ENCODE measurements around the gene IFNL4.
A peak's percentile ranks its signal among the peaks of the same experiment; 100 is the strongest.

IFNL4 gene

GRCh38 chr19:39197808-39198207, 50.8 kb downstream of the IFNL4 start:
- Histone ChIP-seq H3K23ac (ENCODE audit: low read length in 2 of 2) (no peak overlapping the region), H3K14ac (ENCODE audit: low read length in 2 of 2) (no peak overlapping the region), H3K4me2 (ENCODE audit: low read length, poor library complexity, severe bottlenecking) (no peak overlapping the region), H2AK5ac (ENCODE audit: low read length, severe bottlenecking) (no peak overlapping the region), H4K8ac (ENCODE audit: low read length) (no peak overlapping the region), H3K18ac (ENCODE audit: low read depth in 1 of 2, low read length in 2 of 2) (no peak overlapping the region), H2BK5ac (ENCODE audit: low read depth, low read length, poor library complexity, severe bottlenecking) (no peak overlapping the region), H4K91ac (ENCODE audit: low read length) (no peak overlapping the region), H2AFZ (ENCODE audit: low read depth, low read length) (no peak overlapping the region), H3K27me3 (ENCODE audit: control insufficient read depth in 1 of 2, insufficient read depth in 1 of 2, low read length in 2 of 2) (peaks cover 62 to 74% of the 10 kb centered on the region in 2 experiments), H3K9me3 (ENCODE audit: control insufficient read depth, low read length) (no peaks in the 10 kb centered on the region), H3K4me3 (ENCODE audit: insufficient read depth in 1 of 2, low read depth in 1 of 2, low read length in 2 of 2) (no peak overlapping the region), H3K4ac (ENCODE audit: low read depth in 1 of 2, low read length in 2 of 2) (no peak overlapping the region), H2BK120ac (ENCODE audit: low read depth, low read length) (no peak overlapping the region), H2BK15ac (ENCODE audit: low read depth, poor library complexity, severe bottlenecking) (no peak overlapping the region), H3K36me3 (ENCODE audit: control insufficient read depth in 1 of 2, insufficient read depth in 2 of 2, low read depth in 1 of 2, low read length in 2 of 2) (no peaks in the 10 kb centered on the region), H3K27ac (ENCODE audit: low read length, poor library complexity, severe bottlenecking) (no peak overlapping the region), H3K4me1 (ENCODE audit: control insufficient read depth, insufficient read depth, low read depth, low read length) (peaks cover 25% of the 10 kb centered on the region), H3K9ac (ENCODE audit: low read length) (no peak overlapping the region), H2BK12ac (ENCODE audit: low read length in 2 of 2) (no peak overlapping the region), H3K79me1 (replicated peaks; ENCODE audit: low read length, poor library complexity, severe bottlenecking) (no peaks in the 10 kb centered on the region)
- DNase-seq, result no peak
- 46% methylated on average over 2 of the region's 5 CpGs for WGBS

- Histone ChIP-seq H3K9me3 (ENCODE audit: control insufficient read depth, low read length) (no peaks in the 10 kb centered on the region), H4K8ac (ENCODE audit: low read length) (no peak within 1 kb of the TSS)
Observed at GRCh38 chr19:39196860-39197562, 51.6 kb downstream of the IFNL4 start, which contains the start of gene NCCRP1. Gene NCCRP1, plus strand, starts transcription at chr19:39196964. Its CDS starts 19 bp downstream, at chr19:39196983.

DNA sequence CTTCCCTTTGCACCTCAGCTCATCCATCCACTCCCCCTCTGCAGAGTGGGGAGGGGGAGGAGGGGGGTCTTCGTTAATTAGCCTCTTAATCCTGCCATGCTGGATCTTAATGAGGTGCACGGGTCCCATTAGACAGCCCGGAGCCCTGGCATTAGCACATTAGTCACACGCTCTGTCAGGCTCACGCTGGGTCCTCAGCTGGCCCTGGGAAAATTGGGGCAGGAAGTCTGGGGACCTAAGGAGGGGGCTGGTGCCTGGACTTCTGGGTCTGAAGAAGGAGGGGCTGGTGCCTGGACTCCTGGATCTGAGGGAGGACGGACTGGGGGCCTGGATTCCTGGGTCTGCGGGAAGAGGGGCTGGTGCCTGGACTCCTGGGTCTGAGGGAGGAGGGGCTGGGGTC, 52.3 kb downstream of the IFNL4 start:
- H3K9me3 ChIP-seq (ENCODE audit: control insufficient read depth, low read length), result no peaks in the 10 kb centered on the region
- 46% methylated on average over 7 of the region's 7 CpGs for WGBS
- no peak overlapping the region for H3K23ac ChIP-seq (ENCODE audit: low read length in 2 of 2)
- H3K4me3 ChIP-seq (ENCODE audit: insufficient read depth in 1 of 2, low read depth in 1 of 2, low read length in 2 of 2), result no peak overlapping the region
- H4K91ac ChIP-seq (ENCODE audit: low read length), result no peak overlapping the region
- no peak overlapping the region for H2AFZ ChIP-seq (ENCODE audit: low read depth, low read length)
- H2AK5ac ChIP-seq (ENCODE audit: low read length, severe bottlenecking), result no peak overlapping the region
- H4K8ac ChIP-seq (ENCODE audit: low read length), result no peak overlapping the region
- H3K27ac ChIP-seq (ENCODE audit: low read length, poor library complexity, severe bottlenecking), result no peak overlapping the region
- H2BK12ac ChIP-seq (ENCODE audit: low read length in 2 of 2), result no peak overlapping the region
- H2BK15ac ChIP-seq (ENCODE audit: low read depth, poor library complexity, severe bottlenecking), result no peak overlapping the region
- H3K79me1 ChIP-seq (replicated peaks; ENCODE audit: low read length, poor library complexity, severe bottlenecking), result no peaks in the 10 kb centered on the region
- H3K4me1 ChIP-seq (ENCODE audit: control insufficient read depth, insufficient read depth, low read depth, low read length), result peaks cover 25% of the 10 kb centered on the region
- no peak overlapping the region for H3K4ac ChIP-seq (ENCODE audit: low read depth in 1 of 2, low read length in 2 of 2)
- H2BK120ac ChIP-seq (ENCODE audit: low read depth, low read length), result no peak overlapping the region
- no peak overlapping the region for H2BK5ac ChIP-seq (ENCODE audit: low read depth, low read length, poor library complexity, severe bottlenecking)
- H3K18ac ChIP-seq (ENCODE audit: low read depth in 1 of 2, low read length in 2 of 2), result no peak overlapping the region
- no peak overlapping the region for H3K4me2 ChIP-seq (ENCODE audit: low read length, poor library complexity, severe bottlenecking)
- DNase-seq, result no peak
- H3K9ac ChIP-seq (ENCODE audit: low read length), result no peak overlapping the region
- H3K27me3 ChIP-seq (ENCODE audit: control insufficient read depth in 1 of 2, insufficient read depth in 1 of 2, low read length in 2 of 2), result peaks cover 56 to 64% of the 10 kb centered on the region in 2 experiments
- no peak overlapping the region for H3K14ac ChIP-seq (ENCODE audit: low read length in 2 of 2)
- no peaks in the 10 kb centered on the region for H3K36me3 ChIP-seq (ENCODE audit: control insufficient read depth in 1 of 2, insufficient read depth in 2 of 2, low read depth in 1 of 2, low read length in 2 of 2)

More at GRCh38 chr19:39196860-39197562, 51.6 kb downstream of the IFNL4 start, which contains the start of gene NCCRP1:
- H3K23ac ChIP-seq (ENCODE audit: low read length in 2 of 2), result peak within 1 kb of the TSS in 1 of 2 experiments; percentile 74
- H2BK5ac ChIP-seq (ENCODE audit: low read depth, low read length, poor library complexity, severe bottlenecking), result no peak within 1 kb of the TSS
- no peak within 1 kb of the TSS for H3K4me3 ChIP-seq (ENCODE audit: insufficient read depth in 1 of 2, low read depth in 1 of 2, low read length in 2 of 2)
- H3K27me3 ChIP-seq (ENCODE audit: control insufficient read depth in 1 of 2, insufficient read depth in 1 of 2, low read length in 2 of 2), result peaks cover 56 to 67% of the 10 kb centered on the region in 2 experiments
- H3K18ac ChIP-seq (ENCODE audit: low read depth in 1 of 2, low read length in 2 of 2), result no peak within 1 kb of the TSS
- H3K14ac ChIP-seq (ENCODE audit: low read length in 2 of 2), result no peak within 1 kb of the TSS
- WGBS, result 8% methylated on average over 37 of the region's 51 CpGs
- H3K4ac ChIP-seq (ENCODE audit: low read depth in 1 of 2, low read length in 2 of 2), result no peak within 1 kb of the TSS
- no peak within 1 kb of the TSS for H2BK15ac ChIP-seq (ENCODE audit: low read depth, poor library complexity, severe bottlenecking)
- H3K79me1 ChIP-seq (replicated peaks; ENCODE audit: low read length, poor library complexity, severe bottlenecking), result no peaks in the 10 kb centered on the region
- H3K9ac ChIP-seq (ENCODE audit: low read length), result no peak within 1 kb of the TSS
- no peak within 1 kb of the TSS for H2BK120ac ChIP-seq (ENCODE audit: low read depth, low read length)
- H2AFZ ChIP-seq (ENCODE audit: low read depth, low read length), result no peak within 1 kb of the TSS
- H2AK5ac ChIP-seq (ENCODE audit: low read length, severe bottlenecking), result no peak within 1 kb of the TSS
- no peak for DNase-seq
- H3K27ac ChIP-seq (ENCODE audit: low read length, poor library complexity, severe bottlenecking), result no peak within 1 kb of the TSS
- H2BK12ac ChIP-seq (ENCODE audit: low read length in 2 of 2), result no peak within 1 kb of the TSS
- H3K4me2 ChIP-seq (ENCODE audit: low read length, poor library complexity, severe bottlenecking), result no peak within 1 kb of the TSS
- no peak within 1 kb of the TSS for H4K91ac ChIP-seq (ENCODE audit: low read length)
- no peaks in the 10 kb centered on the region for H3K36me3 ChIP-seq (ENCODE audit: control insufficient read depth in 1 of 2, insufficient read depth in 2 of 2, low read depth in 1 of 2, low read length in 2 of 2)
- peaks cover 25% of the 10 kb centered on the region for H3K4me1 ChIP-seq (ENCODE audit: control insufficient read depth, insufficient read depth, low read depth, low read length)
